OCI-LY7 (cell line): Measurements from ENCODE around the gene TP53BP1. TPM values are rescaled to one million over a fixed set of nuclear protein-coding genes. Genes with fewer than 3 reads are reported as not detected.

Experiments used
- BruUV-seq: library from RNA; stranded (reverse); fragments of 400-500 nt; replicated peaks from 2 replicates; lab custom pipeline; 2021; lab: Mats Ljungman, UMichigan
- CTCF ChIA-PET: fragments of 300-600 bp; sonication (Branson Sonifier 250); formaldehyde crosslinking; loops from one replicate; lab custom pipeline; 2022; ENCODE audit warnings: antibody characterized with exemption; ENCODE audit not compliant: unreplicated experiment; lab: Charles Lee
- POLR2A ChIA-PET: fragments of 300-600 bp; sonication (Branson Sonifier 250); formaldehyde crosslinking; loops from one replicate; lab custom pipeline; 2022; ENCODE audit warnings: antibody characterized with exemption; lab: Charles Lee
- DNase-seq: peaks from one replicate; pipeline ENCODE4 v3.0.0-alpha.2; 2015; ENCODE audit warnings: low spot score
- H2AFZ ChIP-seq: fragments of 200-600 bp; sonication (generic), shearing (Covaris generic); 2 replicates; pipeline ENCODE4 v1.6.1; 2014; ENCODE audit warnings: mild to moderate bottlenecking, antibody characterized with exemption, low read length, moderate library complexity
- H3K27ac ChIP-seq: fragments of 200-600 bp; sonication (generic); 2 replicates; pipeline ENCODE4 v1.5.1; 2014; ENCODE audit warnings: mixed run types, low read depth, mild to moderate bottlenecking, moderate library complexity, low read length, inconsistent platforms; ENCODE audit not compliant: poor library complexity, severe bottlenecking
- H3K36me3 ChIP-seq: fragments of 200-600 bp; sonication (generic); 2 replicates; pipeline ENCODE4 v1.6.1; 2014; ENCODE audit warnings: mild to moderate bottlenecking, antibody characterized with exemption, low read length, moderate library complexity, mixed read lengths; ENCODE audit not compliant: insufficient read depth
- H3K4me1 ChIP-seq: fragments of 200-600 bp; sonication (generic); 2 replicates; pipeline ENCODE4 v1.5.1; 2014; ENCODE audit warnings: mild to moderate bottlenecking, low read length; ENCODE audit not compliant: insufficient read depth, poor library complexity, severe bottlenecking
- H3K4me2 ChIP-seq: fragments of 200-600 bp; sonication (generic); 2 replicates; pipeline ENCODE4 v1.6.1; 2014; ENCODE audit warnings: mild to moderate bottlenecking, low read length
- H3K4me3 ChIP-seq: fragments of 200-600 bp; sonication (generic); 2 replicates; pipeline ENCODE4 v1.5.1; 2014; ENCODE audit warnings: mild to moderate bottlenecking, low read depth, low read length; ENCODE audit not compliant: poor library complexity, severe bottlenecking
- H3K79me2 ChIP-seq: fragments of 200-600 bp; sonication (generic); 2 replicates; pipeline ENCODE4 v1.6.1; 2016; ENCODE audit warnings: low read depth, mild to moderate bottlenecking, low read length, moderate library complexity, mixed read lengths; ENCODE audit not compliant: insufficient read depth
- H3K9me2 ChIP-seq: fragments of 200-600 bp; sonication (generic); 2 replicates; pipeline ENCODE4 v1.6.1; 2016; ENCODE audit warnings: mild to moderate bottlenecking, low read length, mixed read lengths; ENCODE audit not compliant: insufficient read depth
- H3K9me3 ChIP-seq: fragments of 200-600 bp; sonication (generic); 2 replicates; pipeline ENCODE4 v1.6.1; 2014; ENCODE audit warnings: mild to moderate bottlenecking, mixed run types, low read length, mixed read lengths
- H4K20me1 ChIP-seq: fragments of 200-600 bp; sonication (generic); 2 replicates; pipeline ENCODE4 v1.6.1; 2014; ENCODE audit warnings: mild to moderate bottlenecking, antibody characterized with exemption, low read length, moderate library complexity, mixed read lengths; ENCODE audit not compliant: insufficient read depth
- EZH2phosphoT487 ChIP-seq: fragments of 200-600 bp; sonication (generic); IDR thresholded peaks from 2 replicates; pipeline ENCODE4 v1.6.1; 2018; ENCODE audit warnings: low read depth, borderline replicate concordance, mild to moderate bottlenecking, mixed run types, antibody characterized with exemption, low read length, moderate library complexity, mixed read lengths
- intact Hi-C: fragments of 100-400 bp; cut with micrococcal nuclease; formaldehyde crosslinking; loops from one replicate; pipeline ENCODE4 v1.10.0; 2022; ENCODE audit not compliant: unreplicated experiment
- total RNA-seq, 2 experiments: library from RNA; depleted of rRNA in 1 of 2; stranded (reverse); fragments of >200 nt in 1 of 2; shearing (Covaris generic) in 1 of 2; gene quantifications; 2 replicates each; pipeline ENCODE4 v1.2.3, GENCODE V29; 2014 to 2022
- TF ChIP-seq, protein P1 (sequence below): fragments of 200-600 bp; sonication (generic); conservative IDR thresholded peaks from 2 replicates; pipeline ENCODE4 v1.5.1; 2014; ENCODE audit warnings: mild to moderate bottlenecking, antibody characterized with exemption, low read length, moderate library complexity, mixed read lengths

TP53BP1 gene
- total RNA-seq, 2 experiments from 2014 or later: 51.8 to 69.3 TPM

DNA sequence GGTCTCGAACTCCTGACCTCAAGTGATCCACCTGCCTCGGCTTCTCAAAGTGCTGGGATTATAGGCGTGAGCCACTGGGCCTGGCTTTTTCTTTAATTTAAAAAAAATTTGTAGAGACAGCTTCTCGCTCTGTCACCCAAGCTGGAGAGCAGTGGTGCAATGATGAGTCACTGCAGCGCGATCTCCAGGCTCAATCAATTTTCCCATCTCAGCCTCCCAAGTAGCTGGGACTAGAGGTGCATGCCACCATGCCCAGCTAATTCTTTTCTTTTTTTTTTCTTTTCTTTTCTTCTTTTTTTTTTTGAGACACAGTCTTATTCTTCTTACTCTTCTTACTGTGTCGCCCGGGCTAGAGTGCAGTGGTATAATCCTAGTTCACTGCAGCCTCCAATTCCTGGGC lies 102.2 kb downstream of the TP53BP1 start:
- Histone ChIP-seq H3K79me2 (no peaks in the 10 kb centered on the region), H3K27ac (no peak overlapping the region), H2AFZ (no peak overlapping the region), H4K20me1 (no peaks in the 10 kb centered on the region), H3K9me2 (no peaks in the 10 kb centered on the region), H3K4me2 (no peak overlapping the region), H3K36me3 (peaks cover 76% of the 10 kb centered on the region), H3K9me3 (no peaks in the 10 kb centered on the region), H3K4me3 (no peak overlapping the region), H3K4me1 (no peaks in the 10 kb centered on the region)
- ChIA-PET POLR2A (interaction anchor here (0.5 to 0.6 kb wide), 2 partner anchors 115 to 671 kb away, joined by 3 read pairs; no protein-coding TSS in a partner anchor), CTCF (no interaction called here)
- BruUV-seq: no TSS peak
- intact Hi-C loops: no loop called here
- no peak for DNase-seq
- TF ChIP-seq, protein P1, sequence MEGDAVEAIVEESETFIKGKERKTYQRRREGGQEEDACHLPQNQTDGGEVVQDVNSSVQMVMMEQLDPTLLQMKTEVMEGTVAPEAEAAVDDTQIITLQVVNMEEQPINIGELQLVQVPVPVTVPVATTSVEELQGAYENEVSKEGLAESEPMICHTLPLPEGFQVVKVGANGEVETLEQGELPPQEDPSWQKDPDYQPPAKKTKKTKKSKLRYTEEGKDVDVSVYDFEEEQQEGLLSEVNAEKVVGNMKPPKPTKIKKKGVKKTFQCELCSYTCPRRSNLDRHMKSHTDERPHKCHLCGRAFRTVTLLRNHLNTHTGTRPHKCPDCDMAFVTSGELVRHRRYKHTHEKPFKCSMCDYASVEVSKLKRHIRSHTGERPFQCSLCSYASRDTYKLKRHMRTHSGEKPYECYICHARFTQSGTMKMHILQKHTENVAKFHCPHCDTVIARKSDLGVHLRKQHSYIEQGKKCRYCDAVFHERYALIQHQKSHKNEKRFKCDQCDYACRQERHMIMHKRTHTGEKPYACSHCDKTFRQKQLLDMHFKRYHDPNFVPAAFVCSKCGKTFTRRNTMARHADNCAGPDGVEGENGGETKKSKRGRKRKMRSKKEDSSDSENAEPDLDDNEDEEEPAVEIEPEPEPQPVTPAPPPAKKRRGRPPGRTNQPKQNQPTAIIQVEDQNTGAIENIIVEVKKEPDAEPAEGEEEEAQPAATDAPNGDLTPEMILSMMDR: no peak
- no peak for TF ChIP-seq EZH2phosphoT487

DNA sequence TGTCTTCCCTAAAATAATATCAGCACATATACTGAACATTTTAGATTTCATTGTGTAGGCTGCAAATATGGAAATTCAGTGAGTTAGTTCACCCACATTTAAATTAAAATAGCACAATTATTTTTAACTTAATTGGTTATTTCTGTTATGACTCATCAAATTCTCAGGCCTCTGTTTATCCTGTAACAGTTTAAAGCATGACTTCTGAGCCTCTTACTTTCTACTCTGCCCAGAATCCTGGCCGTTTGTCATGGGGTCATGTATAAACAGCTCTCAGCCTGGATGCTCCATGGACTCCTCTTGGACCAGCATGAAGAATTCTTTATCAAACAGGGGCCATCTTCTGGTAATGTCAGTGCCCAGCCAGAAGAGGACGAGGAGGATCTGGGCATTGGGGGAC lies 109.9 kb downstream of the TP53BP1 start:
- peaks cover 98% of the 10 kb centered on the region for H3K36me3 ChIP-seq
- POLR2A ChIA-PET: interaction anchor here (0.6 to 1.1 kb wide), 2 partner anchors 22 to 1638 kb away, joined by 3 read pairs; no protein-coding TSS in a partner anchor
- BruUV-seq: no TSS peak
- no peak overlapping the region for H3K4me3 ChIP-seq
- H3K4me1 ChIP-seq: no peaks in the 10 kb centered on the region
- no peak overlapping the region for H3K4me2 ChIP-seq
- TF ChIP-seq, protein P1: no peak
- TF ChIP-seq EZH2phosphoT487: no peak
- no peaks in the 10 kb centered on the region for H4K20me1 ChIP-seq
- intact Hi-C loops: no loop called here
- no peak overlapping the region for H3K27ac ChIP-seq
- no peaks in the 10 kb centered on the region for H3K9me3 ChIP-seq
- H3K9me2 ChIP-seq: no peaks in the 10 kb centered on the region
- CTCF ChIA-PET: no interaction called here
- no peak for DNase-seq
- H2AFZ ChIP-seq: no peak overlapping the region
- H3K79me2 ChIP-seq: no peaks in the 10 kb centered on the region

DNA sequence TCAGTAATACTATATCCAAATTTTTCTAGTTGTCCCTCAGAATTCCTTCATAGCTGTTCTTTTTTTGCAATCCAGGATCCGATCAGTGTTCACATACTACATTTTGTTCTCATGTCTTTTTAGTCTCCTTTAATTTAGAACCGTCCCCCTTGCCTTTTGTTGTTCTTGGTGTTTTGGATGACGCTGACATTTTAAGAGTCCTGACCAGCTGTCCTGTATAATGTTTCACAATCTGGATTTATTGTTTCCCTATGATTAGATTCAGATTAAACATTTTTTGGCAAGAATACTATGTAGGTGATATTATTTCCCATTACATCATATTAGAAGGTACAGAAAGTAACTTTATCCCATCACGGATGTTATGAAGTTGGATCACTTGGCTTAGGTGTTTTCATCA lies 110.6 kb downstream of the TP53BP1 start:
- no TSS peak for BruUV-seq
- ChIA-PET CTCF (no interaction called here), POLR2A (interaction anchor here (0.6 to 1.1 kb wide), 2 partner anchors 10 to 22 kb away, joined by 3 read pairs; no protein-coding TSS in a partner anchor)
- H3K36me3 ChIP-seq: peaks cover 98% of the 10 kb centered on the region
- H3K9me3 ChIP-seq: no peaks in the 10 kb centered on the region
- H3K27ac ChIP-seq: no peak overlapping the region
- no peaks in the 10 kb centered on the region for H3K9me2 ChIP-seq
- H3K4me1 ChIP-seq: no peaks in the 10 kb centered on the region
- no peaks in the 10 kb centered on the region for H3K79me2 ChIP-seq
- no peaks in the 10 kb centered on the region for H4K20me1 ChIP-seq
- DNase-seq: no peak
- TF ChIP-seq, protein P1: no peak
- TF ChIP-seq EZH2phosphoT487: no peak
- H3K4me3 ChIP-seq: no peak overlapping the region
- intact Hi-C loops: no loop called here
- H3K4me2 ChIP-seq: no peak overlapping the region
- no peak overlapping the region for H2AFZ ChIP-seq
